HG03060 (cell line): ENCODE results near the gene FRA10AC1.

Experiments used
- ATAC-seq: cut with Tn5 transposase; IDR thresholded peaks from one replicate; pipeline ENCODE4 v1.9.1; 2021; ENCODE audit warnings: low read depth, moderate number of reproducible peaks; ENCODE audit not compliant: unreplicated experiment

The FRA10AC1 gene

DNA sequence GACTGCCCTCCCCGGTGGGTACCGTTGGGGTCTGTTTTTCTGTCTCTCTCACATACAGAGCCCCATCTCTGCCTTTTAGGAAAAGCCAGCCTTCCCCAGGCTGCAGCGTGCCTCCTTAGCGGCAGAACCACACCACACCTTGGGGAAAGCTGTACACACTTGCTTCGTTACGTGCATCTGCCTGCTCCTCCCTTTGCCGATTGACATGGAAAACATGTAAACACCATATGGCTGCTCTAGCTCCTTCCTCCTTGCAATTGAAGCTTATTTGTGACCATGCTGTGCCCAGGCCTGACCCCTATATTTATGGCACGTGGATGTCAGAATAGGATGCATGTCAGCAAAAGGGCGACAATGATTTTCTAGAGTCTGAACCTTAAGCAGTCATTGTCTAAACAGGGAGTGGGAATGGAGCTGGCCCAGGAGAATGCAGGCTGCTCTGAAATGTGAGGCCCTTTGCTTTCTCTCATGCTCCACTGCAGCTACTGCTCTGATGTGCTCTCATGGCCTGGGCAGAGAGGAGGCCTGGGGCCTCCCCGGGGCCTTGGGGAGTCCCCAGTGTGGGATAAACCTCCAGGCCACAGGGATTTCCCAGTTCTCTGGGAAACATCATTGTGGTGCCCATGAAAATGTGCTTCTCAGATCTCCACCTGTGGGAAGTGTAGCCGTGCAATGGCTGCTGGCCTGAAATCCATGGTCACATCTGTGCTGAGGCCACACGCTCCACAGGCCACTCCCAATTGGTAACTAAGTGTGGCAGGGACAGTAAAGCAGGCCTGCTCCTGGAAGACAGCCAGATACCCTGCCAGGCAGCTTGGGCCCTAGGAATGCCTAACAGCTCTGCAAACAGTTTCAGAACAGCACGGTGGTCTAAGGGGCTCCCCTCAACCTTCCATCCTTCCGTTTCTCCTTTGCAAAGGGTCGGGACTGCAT is 71.5 kb downstream of the FRA10AC1 start:
- ATAC-seq: no peak

DNA sequence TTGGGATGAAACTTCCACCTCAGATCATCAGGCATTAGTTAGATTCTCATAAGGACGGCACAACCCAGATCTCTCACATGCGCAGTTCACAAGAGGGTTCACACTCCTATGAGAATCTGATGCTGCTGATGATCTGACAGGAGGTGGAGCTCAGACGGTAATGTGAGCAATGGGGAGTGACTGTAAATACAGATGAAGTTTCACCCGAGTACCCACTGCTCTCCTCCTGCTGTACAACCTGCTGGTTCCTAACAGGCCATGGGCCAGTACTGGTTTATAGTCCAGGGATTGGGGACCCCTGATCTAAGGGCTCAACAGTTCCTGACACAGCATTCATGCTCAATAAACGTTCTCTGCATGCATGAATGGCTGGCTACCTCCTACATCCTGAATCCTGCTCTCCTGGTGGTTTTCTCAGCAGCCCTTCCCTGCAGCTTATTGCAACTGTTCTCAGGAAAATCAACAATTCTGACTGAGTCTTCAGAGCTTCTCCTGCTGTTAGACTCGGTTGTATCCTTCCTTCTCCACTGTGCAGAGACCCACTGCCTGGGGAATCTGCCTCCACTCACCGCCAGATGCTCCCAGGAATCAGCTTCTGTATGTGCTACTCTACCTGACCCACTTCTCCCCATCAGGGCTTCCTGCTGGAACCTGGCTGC is 72.6 kb downstream of the FRA10AC1 start:
- no peak for ATAC-seq

DNA sequence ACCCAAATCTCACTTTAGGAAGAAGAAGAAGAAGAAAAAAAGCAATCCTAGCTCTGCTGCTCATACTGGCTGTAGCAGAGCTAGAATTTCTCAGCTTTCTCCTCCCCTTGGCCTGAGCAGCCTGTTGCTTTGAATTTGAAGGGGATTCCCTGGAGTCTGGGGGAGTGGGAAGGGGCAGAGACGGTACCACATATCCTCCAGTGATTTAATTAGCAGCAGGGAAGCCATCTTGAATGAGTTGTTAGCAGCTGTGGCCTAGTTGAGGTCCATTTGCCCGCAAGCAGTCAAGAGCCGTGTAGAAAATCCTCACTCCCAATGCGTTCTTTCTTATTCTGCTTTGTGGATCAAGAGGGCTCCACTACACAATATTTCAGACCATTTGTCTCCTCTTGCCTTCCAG is 73.5 kb downstream of the FRA10AC1 start:
- ATAC-seq: no peak

DNA sequence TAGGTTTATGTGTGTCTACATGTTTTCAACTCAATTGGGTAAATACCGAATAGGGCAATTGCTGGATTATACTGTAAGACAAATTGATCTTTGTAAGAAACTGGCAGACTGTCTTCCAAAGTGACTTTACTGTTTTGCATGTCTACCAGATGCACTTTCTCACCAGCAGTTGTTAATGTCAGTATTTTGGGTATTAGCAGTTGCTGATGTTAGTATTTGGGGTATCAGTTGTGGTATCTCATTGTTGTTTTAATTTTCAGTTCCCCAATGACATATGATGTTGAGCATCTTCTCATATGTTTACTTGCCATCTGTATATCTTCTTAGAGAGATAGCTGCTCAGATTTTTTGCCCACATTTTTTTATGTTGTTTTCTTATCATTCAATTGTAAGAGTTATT is 79.5 kb downstream of the FRA10AC1 start:
- no peak for ATAC-seq

DNA sequence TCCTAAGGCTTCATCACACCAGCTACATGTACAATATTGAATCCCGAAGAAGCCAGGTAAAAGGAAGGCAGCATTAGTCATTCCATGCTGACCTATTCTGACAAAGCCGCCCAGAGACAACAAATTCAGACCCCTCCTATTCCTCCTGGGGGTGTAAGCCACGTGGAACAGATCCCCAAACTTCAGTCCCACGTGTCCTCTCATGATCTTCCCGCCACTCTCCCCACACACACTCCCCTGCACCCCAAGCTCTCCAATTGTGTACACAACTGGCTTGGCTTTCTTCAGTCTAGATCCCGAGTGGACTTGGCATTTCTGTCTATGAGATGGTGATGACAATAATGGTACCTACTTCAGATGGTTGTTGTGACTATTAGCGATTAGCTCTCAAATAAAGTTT is 81.5 kb downstream of the FRA10AC1 start:
- ATAC-seq: no peak
